ENCODE results near the gene FAM83G.

DNA sequence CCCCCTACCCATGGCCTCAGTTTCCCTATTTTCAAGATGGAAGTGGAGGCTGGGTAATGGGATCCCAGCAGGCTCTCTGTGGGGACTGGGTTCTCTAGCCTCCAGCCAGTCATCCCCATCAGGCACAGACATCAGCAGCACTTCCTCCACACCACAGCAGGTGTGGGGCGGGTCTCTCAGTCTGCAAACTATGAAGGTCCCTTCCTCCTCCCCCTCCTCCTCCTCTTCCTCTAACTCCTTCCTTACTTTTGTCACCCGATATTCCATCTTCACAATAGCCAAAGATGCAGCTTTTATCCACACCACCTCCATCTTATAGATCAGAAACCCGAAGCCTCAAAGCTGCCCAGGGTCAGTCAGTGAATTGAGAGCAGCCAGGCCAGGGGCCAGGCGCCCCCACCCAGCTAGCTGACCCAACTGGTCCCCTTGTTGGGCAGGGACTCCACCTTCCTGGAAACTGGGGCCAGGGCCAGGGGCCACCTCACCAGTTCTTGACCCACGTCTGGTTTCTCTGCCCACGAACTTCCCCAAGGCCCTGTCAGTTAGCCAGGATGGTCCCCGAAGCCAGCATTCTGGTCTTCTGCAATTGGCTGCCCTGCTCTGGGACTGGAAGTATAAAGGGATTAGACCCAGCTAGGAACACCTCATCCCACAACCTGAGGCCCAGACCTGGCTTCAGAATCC is 2.5 kb downstream of the FAM83G start:
- TF ChIP-seq POLR2A (IDR thresholded peaks at IDR 0.05; ENCODE audit: low read depth, low read length) = no peak
- no peak for TF ChIP-seq TAF1 (IDR thresholded peaks at IDR 0.05; ENCODE audit: borderline replicate concordance, low read depth, low read length)
- TF ChIP-seq POLR2AphosphoS5 (IDR thresholded peaks at IDR 0.05; ENCODE audit: low read depth, low read length) = no peak

Data from GM12892 (cell line).